ENCODE results near the gene ADAR. TPM values are rescaled to one million over a fixed set of nuclear protein-coding genes. Genes with fewer than 3 reads are reported as not detected.

The ADAR gene
- total RNA-seq, 1 donor from 2014 or later = 61.1 TPM

DNA sequence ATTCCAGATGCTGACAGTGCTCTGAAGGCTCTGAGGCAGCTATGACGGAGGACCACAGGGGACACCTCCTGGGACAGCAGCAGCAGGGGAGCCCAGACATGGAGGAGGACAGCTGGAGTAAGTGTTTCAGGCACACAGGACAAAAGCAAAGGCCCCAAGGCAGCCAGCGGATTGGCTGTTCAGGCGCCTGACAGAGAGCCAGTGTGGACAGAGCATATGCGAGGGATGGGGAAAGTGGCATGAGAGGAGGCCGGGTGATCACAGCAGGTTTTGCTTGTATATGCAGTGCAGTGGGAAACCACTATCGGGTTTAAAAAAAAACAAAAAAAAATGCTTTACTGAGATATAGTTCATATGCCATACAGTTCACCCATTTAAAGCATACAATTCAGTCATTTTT, 21.3 kb downstream of the ADAR start:
- no peak for DNase-seq (ENCODE audit: low read depth in 2 of 2)

DNA sequence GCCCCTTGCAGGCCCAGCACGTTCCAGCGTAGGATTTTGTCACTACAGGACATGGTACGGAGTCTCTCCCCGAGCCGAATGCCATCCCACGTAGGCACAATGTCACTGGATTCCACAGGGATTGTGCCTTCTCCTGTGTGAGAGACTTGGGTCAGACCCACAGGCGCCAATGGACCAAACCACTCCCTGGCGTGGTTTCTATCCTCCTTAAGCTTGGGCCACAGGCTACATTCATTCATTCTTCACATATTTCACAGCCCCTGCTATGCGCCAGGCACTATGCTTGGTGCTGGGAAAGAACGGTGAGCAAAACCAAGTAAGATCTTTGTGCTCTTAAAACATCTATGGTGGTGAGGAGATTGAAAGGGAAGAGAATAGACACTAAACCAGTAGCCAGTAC, 21.8 kb downstream of the ADAR start:
- DNase-seq (ENCODE audit: low read depth in 2 of 2) = no peak

DNA sequence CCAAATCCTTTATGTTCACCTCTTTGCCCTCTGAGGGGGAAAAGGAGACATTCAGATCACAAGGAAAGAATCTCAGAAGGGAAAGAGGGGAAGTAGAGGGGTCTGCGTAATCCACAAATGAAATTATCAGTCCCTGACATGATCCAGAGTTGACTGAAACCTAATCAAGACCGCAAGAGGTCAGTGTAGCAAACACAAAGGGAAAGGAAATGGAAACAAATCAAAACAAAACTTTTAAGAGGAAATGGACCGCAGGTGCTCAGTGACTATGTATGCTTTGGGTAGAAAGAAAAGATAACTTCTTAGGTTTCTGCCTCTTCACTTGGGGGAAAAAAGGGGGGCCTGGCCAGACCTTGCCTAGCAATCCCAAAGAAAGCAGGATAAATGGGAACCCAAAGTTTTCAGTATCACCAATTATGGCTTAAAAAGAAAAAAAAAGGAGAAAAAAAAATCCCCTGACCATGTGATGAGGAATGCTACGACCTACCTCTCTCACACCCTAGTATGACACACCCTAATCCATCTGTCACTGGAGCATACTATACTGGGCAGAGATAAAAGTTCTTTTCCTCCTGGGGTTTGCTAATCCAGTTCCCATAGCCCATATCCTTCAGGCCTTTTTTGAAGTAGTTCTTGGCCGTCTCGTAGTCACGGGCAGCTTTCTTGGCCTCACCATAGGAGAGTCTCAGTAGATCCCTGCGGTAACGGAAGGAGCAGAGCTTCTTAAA, 23.6 kb downstream of the ADAR start:
- peak; percentile 39 to 72 for DNase-seq (ENCODE audit: low read depth in 2 of 2)

DNA sequence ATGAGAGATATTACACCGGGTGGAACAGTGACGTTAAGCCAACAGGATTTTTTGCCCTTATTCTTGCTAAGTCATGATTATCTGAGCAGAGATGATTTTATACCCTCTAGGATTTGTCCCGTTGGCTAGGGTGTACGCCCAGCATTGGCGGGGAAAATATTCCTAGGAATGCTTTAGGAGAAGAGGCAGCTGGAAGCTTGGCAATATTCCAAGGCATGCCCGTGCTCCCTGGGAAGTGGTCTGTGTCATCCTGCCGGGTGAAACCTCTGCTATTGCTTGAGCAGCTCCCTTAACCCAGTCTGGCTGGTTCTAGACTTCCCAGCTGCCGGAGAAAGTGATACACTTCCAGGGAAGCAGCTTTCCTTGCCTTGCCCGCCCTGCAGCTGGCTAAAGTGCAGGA, 24.2 kb downstream of the ADAR start:
- peak in 1 of 2 donors; percentile 65 for DNase-seq (ENCODE audit: low read depth in 2 of 2)

DNA sequence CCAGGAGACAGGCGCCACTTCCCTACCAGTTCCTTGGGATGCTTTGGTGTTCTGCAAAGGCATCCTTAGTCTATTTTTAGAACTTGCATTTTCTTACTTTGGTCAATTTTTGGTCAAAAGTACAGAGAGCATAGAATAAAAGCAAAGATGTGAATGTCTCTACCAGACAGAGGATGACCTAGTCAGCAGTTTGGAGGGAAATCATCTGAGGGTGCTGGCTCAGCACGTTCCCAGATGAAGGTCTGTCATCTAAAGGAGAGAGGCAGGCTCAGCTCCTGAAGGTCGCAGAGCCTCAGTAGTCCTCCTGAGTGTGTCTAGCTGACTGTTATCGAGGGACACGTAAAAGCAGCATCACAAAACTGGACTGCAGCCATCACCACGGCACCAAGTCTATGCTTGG, 25.1 kb downstream of the ADAR start:
- DNase-seq (ENCODE audit: low read depth in 2 of 2) = no peak

DNA sequence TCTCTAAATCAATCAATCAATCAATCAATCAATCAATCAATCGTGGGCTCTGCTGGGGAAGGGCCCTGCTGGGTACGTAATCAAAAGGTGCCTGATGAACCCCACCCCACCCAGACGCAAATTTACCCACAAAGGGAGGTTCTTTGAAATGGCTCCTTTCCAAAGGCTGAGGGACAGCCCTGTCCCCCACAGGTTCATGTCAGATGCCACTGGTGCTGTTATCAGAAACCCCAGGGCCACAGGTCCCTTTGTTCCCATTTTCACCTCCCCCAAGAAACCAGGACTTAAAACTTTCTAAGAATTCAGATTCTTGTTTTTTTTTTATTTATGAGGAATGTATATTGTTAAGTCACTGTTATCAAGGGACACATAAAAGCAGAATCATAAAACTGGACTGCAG, 26.2 kb downstream of the ADAR start:
- no peak for DNase-seq (ENCODE audit: low read depth in 2 of 2)

DNA sequence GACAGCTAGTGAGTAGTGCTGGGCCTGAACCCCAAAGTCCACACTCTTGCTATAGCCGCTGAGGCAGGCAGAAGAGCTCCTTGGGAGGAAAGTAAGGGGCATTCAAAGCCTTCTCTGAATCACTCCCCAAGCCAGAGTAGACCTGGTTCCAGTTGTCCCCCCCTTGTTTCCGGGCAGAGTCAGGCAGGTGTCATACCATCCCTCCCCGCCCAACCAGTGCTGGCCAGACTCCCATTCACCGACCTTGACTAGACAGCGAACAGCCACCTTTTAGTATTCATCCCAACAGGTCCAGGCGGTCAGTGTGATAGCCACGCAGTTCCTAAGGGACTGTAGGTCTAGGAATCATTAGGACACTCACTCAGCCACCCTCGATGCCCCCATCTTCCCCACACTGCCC, 28.6 kb downstream of the ADAR start:
- DNase-seq (ENCODE audit: low read depth in 2 of 2) = no peak

DNA sequence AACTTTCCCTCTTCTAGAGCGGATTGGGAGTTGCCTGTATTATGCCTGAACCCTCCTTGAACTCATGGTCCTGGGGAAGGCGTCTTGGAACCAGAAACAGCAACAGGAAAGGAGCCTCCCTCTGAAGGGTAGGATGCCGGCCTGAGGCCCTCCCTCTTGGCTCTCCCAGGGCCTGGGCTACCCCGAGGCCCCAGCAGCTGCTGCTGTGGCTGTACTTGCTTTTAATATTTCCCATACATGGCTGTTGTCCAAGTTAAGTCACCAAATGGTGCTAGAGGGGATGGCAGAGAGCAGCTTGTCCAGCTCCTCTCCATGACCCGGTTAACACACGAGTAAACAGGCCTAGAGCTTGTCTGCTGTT, 29.9 kb downstream of the ADAR start:
- no peak for DNase-seq (ENCODE audit: low read depth in 2 of 2)

DNA sequence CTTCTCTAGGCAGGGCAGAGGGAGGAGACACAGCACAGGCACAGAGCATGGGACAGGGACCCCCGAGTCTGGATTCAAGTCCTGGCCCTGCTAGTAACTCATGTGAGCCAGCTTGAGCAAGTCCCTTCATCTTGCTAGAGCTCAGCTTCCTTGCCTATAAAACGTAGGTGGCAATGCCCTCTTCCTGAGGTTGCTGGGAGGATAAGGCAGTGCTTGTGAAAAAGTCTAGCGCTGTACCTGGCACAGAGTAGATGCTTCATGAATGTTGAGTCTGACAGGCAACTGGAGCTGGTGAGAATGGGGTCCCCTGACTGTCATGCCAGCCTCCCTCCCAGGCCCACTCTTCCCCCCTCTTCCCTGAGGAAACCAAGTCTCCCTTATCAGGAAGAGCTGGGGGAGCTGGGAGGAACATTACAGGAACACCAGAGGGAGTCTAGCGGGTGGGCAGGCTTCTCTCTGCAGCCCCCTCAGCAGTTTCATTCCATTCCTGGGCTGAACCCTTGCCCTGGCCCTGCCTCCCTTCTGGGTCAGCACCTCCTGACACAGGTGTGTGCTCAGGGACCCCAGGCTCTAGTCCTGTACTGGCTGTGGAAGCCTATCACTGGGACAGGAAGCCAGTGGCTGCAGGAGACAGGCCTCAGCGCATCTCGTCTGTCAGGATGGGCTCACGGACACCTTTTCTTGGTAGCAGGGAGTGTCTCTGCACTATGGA, 30.5 kb downstream of the ADAR start:
- no peak for DNase-seq (ENCODE audit: low read depth in 2 of 2)

DNA sequence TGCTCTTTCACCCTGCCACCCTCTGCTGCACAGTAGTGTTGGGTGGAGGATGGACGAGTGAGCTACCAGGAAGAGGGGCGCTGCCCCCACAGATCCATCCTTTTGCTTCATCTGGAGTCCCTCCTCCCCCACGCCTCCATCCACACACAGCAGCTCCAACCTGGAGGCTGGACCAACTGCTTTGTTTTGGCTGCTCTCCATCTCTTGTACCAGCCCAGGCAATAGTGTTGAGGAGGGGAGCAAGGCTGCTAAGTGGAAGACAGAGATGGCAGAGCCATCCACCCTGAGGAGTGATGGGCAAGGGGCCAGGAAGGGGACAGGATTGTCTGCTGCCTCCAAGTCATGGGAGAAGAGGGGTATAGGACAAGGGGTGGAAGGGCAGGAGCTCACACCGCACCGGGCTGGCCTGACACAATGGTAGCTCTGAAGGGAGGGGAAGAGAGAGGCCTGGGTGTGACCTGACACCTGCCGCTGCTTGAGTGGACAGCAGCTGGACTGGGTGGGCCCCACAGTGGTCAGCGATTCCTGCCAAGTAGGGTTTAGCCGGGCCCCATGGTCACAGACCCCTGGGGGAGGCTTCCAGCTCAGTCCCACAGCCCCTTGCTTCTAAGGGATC, 31.9 kb downstream of the ADAR start:
- DNase-seq (ENCODE audit: low read depth in 2 of 2) = no peak

DNA sequence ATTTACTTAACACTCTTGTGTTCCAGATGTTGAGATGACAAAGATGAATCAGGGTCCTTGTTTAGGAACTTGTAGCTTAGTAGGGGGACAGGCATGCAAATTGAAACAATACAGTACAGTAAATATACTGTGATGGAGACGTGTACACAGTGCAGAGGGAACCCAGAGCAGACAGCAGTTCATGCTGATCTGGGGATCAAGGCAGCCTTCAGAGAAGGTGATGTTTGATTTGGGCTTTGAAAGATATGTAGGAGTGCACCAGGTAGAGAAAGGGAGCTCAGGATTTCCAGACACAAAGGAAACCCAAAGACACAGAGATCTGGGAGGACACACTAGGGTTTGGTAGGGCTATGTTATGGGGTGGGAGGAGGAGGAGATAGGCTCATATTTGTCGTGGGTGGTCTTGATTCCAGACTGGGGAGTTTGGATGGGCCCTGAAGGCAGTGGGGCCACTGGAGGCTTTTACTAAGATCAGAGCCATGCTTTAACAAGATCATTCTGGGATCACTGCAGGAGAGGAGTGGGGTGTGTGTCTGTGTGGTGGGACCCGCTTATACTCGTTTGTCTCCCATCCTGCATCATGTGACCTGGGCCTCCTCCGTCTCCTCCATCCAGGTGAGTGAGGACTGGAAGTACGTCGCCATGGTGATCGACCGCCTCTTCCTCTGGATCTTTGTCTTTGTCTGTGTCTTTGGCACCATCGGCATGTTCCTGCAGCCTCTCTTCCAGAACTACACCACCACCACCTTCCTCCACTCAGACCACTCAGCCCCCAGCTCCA, 32.6 kb downstream of the ADAR start:
- no peak for DNase-seq (ENCODE audit: low read depth in 2 of 2)

DNA sequence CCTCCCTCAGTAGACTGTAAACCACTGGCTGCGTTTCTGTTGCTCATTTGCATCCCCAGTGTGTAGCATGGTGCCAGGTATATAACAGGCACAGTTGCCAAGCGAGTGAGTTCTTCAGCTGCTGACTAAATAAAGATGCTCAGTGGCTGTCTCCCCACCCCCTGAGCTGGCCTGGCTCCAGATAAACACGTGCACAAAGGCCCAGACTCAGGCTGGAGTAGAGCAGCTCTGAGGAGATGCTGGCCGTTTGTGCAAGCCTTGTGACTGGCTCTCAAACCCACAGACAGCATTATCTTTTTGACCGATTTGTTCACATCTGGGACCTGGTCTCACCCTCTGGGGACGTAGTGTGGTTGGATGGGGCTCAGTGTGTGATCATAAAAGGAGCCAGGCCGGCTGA, 33.3 kb downstream of the ADAR start:
- DNase-seq (ENCODE audit: low read depth in 2 of 2) = no peak

DNA sequence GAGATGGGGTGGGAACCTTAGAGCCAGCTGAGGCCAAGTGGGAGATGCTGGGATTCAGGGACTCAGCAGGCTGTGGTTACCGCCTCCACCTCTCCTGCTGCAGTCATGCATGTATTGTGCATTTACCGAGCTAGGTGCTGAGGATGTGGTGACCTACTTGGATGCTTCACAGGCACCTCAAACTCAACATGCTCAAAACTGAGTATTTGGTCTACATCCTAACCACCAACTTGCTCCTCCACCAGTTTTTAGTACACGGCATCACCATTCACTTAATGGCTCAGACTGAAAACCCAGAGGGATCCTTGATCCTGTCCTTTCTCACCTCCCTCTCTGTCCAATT, 34.8 kb downstream of the ADAR start:
- no peak for DNase-seq (ENCODE audit: low read depth in 2 of 2)

DNA sequence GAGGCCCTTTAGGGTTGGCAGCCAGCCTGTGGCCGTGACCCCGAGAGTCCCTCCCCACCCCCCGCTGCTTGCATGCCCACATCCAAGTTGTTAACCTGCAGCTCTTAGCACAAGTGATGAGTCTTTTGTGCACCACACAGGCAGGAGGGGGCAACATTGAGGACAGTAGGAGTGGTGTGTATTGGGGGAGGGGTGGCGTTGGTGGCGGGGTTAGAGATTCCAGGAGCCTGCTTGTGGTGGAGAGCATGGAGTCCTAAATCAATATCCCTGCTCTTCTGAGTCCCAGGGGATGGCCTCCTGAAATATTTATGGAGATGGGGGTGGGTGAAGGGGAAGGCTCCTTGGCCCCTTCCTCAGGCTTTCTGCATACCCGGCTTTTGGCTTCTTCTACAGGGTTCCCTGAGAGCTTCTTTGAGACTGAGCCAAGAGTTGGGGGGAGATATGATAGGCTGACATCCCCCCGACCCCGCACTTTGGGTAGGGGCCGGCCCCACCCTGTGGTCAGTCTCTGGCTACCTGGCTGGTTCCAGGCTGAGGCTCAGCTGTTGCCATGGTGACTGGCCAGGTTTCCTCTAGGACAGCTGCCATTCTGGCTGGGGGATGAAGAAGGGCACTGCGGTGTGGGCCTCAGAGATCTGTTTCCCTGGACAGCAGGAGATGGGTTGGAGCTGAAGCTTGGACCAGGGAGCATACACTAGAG, 35.4 kb downstream of the ADAR start:
- no peak for DNase-seq (ENCODE audit: low read depth in 2 of 2)

DNA sequence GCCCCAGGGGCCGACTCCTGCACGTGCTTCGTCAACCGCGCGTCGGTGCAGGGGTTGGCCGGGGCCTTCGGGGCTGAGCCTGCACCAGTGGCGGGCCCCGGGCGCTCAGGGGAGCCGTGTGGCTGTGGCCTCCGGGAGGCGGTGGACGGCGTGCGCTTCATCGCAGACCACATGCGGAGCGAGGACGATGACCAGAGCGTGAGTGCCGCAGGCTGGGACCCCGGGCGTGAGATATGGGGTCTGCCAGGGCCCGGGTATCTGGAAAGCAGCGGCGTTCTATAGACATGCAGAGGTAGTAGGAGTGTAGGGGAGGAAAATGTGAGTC, 36.1 kb downstream of the ADAR start:
- DNase-seq (ENCODE audit: low read depth in 2 of 2) = no peak

DNA sequence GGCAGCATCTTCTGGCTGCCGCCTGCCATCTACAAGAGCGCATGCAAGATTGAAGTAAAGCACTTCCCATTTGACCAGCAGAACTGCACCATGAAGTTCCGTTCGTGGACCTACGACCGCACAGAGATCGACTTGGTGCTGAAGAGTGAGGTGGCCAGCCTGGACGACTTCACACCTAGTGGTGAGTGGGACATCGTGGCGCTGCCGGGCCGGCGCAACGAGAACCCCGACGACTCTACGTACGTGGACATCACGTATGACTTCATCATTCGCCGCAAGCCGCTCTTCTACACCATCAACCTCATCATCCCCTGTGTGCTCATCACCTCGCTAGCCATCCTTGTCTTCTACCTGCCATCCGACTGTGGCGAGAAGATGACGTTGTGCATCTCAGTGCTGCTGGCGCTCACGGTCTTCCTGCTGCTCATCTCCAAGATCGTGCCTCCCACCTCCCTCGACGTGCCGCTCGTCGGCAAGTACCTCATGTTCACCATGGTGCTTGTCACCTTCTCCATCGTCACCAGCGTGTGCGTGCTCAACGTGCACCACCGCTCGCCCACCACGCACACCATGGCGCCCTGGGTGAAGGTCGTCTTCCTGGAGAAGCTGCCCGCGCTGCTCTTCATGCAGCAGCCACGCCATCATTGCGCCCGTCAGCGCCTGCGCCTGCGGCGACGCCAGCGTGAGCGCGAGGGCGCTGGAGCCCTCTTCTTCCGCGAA, 36.6 kb downstream of the ADAR start:
- DNase-seq (ENCODE audit: low read depth in 2 of 2) = no peak

DNA sequence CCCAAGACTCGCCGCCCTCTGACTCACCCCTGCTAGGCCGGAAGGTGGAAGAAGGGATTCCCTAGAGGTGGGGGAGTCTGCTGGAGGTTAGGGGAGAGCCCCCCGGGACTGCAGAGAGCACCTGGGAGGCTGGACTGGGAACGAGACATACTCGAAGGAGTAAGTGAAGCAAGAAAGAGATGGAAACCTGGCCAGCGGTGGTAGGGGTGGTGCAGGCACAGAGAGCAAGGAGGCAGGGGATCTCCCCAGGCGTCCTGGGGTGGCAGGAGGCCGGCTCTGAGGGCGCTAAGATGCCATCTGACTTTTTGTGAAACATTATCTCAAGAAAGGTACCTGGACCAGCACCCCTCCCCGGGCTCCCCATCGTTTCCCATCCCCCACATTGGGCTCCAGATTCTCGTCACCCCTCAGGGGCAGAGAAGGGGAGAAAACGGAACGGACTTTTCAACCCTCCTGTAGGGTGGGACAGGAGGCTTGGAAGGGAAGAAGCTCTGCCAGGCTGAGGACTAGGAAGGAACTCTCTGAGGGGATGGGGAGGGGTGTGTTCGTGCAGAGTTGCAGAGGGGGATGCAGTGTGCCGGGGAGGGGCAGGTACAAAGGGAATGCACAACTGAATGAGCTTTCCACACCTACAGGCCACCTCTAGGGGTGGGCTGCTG, 39.7 kb downstream of the ADAR start:
- no peak for DNase-seq (ENCODE audit: low read depth in 2 of 2)

DNA sequence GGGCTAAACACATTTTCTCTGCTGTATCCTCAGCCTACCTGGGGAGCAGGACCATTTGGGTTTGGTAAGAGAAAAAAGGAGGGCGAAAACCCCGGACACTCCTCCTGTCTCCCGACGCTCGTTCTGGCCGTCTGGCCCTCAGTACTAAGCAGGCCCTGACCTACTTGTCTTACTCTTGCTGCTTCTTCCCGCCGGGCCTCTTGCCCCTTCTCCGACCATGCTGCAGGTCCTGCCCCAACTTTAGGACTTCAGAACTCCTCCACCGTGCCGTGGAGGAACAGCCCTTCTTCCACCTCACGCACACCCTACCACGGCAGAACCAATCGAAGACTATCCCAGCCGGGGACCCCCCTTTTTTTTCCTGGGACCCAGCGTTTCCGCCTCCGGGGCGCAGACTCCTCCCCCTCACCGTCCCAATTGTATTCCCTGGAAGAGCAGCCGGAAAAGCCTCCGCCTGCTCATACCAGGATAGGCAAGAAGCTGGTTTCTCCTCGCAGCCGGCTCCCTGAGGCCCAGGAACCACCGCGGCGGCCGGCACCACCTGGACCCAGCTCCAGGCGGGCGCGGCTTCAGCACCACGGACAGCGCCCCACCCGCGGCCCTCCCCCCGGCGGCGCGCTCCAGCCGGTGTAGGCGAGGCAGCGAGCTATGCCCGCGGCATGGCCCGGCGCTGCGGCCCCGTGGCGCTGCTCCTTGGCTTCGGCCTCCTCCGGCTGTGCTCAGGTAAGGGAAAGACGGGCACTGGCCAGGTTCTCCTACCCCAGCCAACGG, 40.4 kb downstream of the ADAR start, which contains the start of gene CHRNB2:
Gene CHRNB2 (plus strand): TSS at position 393 of the 771 bp plus-strand sequence. CDS start 267 bp downstream, at position 660.
- DNase-seq (ENCODE audit: low read depth in 2 of 2) = peak in 1 of 2 donors; percentile 49

DNA sequence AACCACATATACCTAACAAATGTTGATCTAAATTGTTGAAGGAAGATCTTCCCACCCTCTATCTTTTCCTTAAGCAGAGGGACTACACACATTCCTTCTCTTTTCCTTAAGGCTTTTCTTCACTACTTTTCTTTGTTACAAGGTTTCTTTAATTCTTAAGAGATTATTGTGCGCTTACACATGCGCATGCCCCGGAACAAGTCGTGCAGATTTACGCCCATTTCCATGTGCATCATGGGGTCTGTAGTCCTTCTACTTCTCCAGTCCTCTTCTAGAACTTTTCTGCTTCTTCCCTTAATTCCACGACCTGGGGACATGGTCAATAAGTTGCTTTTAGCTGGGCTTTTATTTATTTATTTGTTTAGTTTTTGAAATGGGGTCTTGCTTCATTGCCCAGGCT, 42.1 kb downstream of the ADAR start:
- no peak for DNase-seq (ENCODE audit: low read depth in 2 of 2)
